ENCODE data around the gene SPATA20.

The SPATA20 gene

DNA sequence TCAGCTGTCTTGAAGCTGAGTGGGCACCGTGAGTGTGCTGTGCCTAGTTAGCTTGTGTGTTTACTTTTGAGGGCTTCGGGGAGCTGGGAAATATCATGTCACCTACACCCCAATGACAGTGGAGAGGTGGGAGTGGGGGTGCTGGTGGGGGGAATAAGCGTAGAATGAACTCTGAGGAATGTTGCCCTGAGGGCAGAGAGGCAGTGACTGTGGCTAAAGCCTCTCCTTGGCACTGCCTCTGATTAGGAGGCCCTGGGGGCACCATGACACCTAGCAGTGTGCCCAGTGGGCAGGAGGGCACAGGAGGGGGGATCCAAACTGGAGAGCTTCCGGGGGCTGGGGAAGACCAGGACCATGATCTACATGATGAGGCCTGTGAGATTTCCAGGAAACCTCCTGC lies 38.4 kb downstream of the SPATA20 start:
- TF ChIP-seq, protein P1, sequence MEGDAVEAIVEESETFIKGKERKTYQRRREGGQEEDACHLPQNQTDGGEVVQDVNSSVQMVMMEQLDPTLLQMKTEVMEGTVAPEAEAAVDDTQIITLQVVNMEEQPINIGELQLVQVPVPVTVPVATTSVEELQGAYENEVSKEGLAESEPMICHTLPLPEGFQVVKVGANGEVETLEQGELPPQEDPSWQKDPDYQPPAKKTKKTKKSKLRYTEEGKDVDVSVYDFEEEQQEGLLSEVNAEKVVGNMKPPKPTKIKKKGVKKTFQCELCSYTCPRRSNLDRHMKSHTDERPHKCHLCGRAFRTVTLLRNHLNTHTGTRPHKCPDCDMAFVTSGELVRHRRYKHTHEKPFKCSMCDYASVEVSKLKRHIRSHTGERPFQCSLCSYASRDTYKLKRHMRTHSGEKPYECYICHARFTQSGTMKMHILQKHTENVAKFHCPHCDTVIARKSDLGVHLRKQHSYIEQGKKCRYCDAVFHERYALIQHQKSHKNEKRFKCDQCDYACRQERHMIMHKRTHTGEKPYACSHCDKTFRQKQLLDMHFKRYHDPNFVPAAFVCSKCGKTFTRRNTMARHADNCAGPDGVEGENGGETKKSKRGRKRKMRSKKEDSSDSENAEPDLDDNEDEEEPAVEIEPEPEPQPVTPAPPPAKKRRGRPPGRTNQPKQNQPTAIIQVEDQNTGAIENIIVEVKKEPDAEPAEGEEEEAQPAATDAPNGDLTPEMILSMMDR (conservative IDR thresholded peaks at IDR 0.05; ENCODE audit: low read depth, low read length) = no peak
- H3K4me3 ChIP-seq (ENCODE audit: low read length) = no peak overlapping the region
- DNase-seq (ENCODE audit: low read depth) = no peak

DNA sequence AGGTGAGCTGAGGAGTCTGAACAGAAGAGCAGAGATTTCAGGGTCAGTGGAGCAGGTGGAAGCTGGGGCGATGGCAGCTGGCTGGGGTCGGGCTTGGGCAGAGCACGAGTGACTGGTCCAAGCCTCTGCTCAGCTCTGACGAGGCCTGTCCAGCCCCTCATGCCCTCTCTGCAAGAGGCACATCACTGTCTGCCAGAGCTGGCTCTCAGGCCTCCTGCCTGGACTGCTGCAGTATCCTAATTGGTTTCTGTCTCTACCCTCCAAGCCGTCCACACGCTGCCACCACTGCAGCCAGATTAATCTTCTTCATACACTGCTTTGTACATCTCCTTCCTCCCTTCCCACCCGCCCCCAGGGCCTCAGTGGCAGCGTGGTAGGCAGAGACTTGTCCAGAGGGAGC lies 38.9 kb downstream of the SPATA20 start:
- TF ChIP-seq, protein P1 (conservative IDR thresholded peaks at IDR 0.05; ENCODE audit: low read depth, low read length) = no peak

DNA sequence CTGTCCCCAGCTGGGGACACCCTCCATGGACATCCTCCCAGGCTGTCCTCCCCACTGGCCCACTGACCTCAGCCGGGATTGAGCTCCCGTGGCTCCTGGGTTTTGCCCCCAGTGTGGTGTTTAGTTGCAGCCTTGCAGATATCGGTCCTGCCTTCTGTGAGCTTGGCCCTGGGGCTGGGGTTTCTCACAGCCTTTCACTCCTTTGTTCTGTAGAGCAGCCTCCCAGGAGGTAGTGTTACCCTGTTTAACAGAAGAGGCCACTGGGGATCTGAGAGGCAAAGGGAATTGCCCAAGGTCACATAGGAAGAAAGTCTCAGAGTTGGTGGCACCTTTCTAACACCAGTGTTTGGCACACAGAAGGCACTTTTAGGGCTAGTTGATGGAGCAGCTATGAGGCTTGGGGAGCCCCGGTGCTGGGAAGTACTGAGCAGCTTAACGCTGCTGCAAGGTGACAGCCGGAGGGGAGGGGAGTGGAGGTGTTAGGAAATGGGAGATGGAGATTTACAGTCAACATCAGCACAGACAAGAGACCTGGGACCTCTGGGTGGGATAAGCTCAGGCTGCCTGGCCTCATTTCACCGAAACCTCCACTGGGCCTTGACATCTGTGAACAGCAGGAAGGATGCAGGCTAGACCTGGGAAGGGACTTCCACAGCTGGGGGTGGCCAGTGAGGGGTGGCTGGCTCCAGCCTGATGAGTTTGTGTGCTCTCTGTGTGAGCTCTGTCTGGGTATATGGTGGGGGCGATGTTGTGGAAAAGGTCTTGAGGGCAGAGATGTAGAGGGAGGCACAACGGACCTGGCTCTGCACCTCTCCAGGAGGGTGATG lies 39.7 kb downstream of the SPATA20 start:
- H3K4me3 ChIP-seq (ENCODE audit: low read length) = no peak overlapping the region
- no peak for DNase-seq (ENCODE audit: low read depth)
- TF ChIP-seq, protein P1 (conservative IDR thresholded peaks at IDR 0.05; ENCODE audit: low read depth, low read length) = no peak

More for the DNA sequence above, 38.9 kb downstream of the SPATA20 start:
- DNase-seq (ENCODE audit: low read depth) = no peak
- no peak overlapping the region for H3K4me3 ChIP-seq (ENCODE audit: low read length)

DNA sequence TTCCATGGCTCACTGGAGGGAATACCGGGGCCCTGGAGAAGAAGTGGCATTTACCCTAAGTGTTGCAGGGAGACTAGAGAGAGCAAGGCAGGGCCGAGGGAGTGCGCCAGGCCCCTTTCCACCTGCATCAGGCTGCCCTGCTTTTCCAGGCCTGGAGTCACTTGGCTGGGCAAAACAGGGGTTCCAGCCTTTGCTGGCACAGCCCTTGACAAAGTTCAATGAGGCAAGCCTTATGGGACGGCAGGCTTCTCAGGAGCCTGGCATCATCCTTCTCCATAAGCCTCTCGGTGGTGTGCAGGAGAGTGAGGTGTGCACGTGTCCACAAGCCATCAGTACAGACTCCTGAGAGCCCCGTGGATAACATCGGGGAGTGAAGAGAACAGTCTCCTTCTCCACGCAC lies 40.6 kb downstream of the SPATA20 start:
- DNase-seq (ENCODE audit: low read depth) = no peak
- H3K4me3 ChIP-seq (ENCODE audit: low read length) = no peak overlapping the region
- TF ChIP-seq, protein P1 (conservative IDR thresholded peaks at IDR 0.05; ENCODE audit: low read depth, low read length) = no peak

DNA sequence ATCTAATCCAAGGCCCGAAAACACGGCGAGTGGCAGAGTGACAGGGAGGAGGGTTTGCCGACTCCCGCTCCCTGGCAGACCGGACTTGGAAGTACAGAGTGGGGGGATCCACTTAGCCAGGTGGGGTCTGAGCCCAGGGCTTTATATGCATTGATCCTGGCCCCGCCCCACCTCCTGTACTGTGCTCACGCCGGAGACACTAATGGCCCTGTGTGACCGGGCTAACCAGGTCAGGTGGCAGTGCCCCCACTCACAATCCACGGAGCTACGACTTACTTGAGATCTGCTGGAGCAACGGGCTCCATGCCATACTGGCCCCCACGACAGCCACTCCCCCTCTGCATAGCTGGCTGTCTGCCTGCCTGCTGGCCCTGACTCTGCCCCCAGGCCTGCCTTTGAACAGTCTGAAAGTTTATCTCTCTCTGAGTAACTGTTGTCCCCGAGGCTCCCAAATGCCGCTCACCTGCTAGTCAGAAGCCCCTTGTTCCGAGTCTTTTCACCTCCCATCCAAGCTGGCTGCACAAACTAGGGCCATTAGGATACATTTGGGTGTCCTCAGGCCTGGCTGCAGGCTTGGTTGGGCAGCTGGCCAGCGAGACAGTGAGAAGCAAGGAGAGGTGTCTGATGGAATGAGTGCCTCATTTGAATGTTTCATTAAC lies 41.5 kb downstream of the SPATA20 start:
- H3K4me3 ChIP-seq (ENCODE audit: low read length) = no peak overlapping the region
- no peak for DNase-seq (ENCODE audit: low read depth)
- TF ChIP-seq, protein P1 (conservative IDR thresholded peaks at IDR 0.05; ENCODE audit: low read depth, low read length) = no peak

DNA sequence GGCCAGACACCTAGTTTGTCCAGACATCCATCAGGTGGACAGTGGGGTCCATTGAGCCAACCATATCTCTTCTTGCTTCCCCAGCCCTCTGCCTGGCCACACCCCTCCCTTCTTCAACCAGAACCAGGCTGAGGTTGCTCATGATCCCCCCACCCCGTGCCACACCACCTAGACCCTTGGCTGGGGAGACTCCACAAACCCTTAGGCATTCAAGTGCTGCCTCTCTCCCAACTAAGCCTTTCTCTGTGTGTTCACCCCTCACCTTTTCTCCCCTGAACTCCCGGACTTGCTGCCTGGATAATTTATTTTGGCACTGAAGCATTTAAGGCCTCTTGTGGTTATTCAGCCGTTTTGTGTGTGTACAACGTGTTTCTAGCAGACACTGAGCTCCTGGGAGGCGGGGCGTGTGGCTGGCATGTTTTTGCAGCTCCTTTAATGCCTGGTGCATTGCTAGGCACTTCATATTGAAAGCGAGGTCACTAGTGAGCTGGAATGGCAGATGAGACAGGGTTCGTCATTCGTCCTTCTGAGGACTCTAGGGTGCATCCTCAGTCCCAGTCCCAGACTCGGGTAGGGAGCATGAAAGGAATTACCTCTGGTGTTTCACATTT lies 42.2 kb downstream of the SPATA20 start:
- no peak for DNase-seq (ENCODE audit: low read depth)
- H3K4me3 ChIP-seq (ENCODE audit: low read length) = no peak overlapping the region
- TF ChIP-seq, protein P1 (conservative IDR thresholded peaks at IDR 0.05; ENCODE audit: low read depth, low read length) = no peak

All from retinal pigment epithelial cell (primary cell).